Posterior vena cava (tissue), 2 donors: ENCODE measurements around the gene DLX5. TPM values are rescaled to one million over a fixed set of nuclear protein-coding genes. Genes with fewer than 3 reads are reported as not detected.

Source experiments
- DNase-seq: peaks from one replicate; pipeline ENCODE4 v3.0.0-alpha.2; 2020; ENCODE audit warnings: low spot score
- intact Hi-C, 2 donors: fragments of 100-400 bp; cut with DNase I; formaldehyde crosslinking; loops; one replicate each; pipeline versions ENCODE4 v1.14.1 to v1.14.2; 2022 to 2023
- total RNA-seq, 2 donors: library from RNA; stranded (reverse); fragmentation: NEBNext Ultra II Directional; extraction: Animal tissue kit (Norgen Biotek cat#: 25700); gene quantifications; one replicate each; pipeline ENCODE4 v1.2.1, GENCODE V29; 2021
- donor health status: DM: yes; HTN: yes; CAD: no.
- donor health status: DM: yes; HTN: yes; CAD: no.

The DLX5 gene
- total RNA-seq, 2 donors from 2014 or later = 4.8 to 4.9 TPM

DNA sequence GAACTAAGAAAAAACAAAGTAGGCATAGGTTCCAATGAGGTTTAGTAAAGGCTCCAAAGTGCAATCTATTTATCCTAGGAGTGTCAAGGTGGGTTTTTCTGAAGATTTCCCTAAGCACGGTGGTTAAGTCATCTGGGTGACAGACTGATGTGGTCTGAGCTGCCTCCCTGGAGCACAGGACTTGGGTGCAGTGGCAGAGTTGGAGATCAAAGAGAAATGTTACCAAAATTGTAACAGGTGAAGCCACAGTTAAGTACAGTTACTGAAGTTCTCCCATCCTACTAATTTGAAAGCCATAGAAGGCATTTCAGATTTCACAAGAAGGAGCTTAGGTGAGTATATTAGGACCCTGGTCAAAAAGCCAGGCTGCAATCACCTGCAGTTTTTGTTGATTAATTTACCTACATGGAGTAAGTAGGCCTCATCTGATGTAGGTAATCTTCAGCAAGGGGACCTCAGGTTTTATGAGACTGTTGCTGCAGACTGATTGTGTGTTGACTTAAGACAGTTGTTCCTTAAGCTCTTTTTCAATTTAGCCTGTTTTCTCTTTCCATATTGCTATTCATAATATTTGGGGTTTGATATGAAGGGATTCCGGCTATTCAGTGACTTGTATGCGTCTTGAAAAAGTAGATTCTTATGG is 16.2 kb downstream of the DLX5 start:
- intact Hi-C loops = no loop called here
- no peak for DNase-seq

DNA sequence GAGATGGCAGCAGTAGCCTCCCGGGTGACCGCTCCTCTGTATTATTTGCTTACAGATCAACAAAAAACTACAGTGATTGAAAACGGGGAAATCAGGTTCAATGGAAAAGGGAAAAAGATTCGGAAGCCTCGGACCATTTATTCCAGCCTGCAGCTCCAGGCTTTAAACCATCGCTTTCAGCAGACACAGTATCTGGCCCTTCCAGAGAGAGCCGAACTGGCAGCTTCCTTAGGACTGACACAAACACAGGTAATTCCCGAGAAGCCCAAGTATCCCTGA is 17.1 kb downstream of the DLX5 start:
- intact Hi-C loops = no loop called here
- no peak for DNase-seq

DNA sequence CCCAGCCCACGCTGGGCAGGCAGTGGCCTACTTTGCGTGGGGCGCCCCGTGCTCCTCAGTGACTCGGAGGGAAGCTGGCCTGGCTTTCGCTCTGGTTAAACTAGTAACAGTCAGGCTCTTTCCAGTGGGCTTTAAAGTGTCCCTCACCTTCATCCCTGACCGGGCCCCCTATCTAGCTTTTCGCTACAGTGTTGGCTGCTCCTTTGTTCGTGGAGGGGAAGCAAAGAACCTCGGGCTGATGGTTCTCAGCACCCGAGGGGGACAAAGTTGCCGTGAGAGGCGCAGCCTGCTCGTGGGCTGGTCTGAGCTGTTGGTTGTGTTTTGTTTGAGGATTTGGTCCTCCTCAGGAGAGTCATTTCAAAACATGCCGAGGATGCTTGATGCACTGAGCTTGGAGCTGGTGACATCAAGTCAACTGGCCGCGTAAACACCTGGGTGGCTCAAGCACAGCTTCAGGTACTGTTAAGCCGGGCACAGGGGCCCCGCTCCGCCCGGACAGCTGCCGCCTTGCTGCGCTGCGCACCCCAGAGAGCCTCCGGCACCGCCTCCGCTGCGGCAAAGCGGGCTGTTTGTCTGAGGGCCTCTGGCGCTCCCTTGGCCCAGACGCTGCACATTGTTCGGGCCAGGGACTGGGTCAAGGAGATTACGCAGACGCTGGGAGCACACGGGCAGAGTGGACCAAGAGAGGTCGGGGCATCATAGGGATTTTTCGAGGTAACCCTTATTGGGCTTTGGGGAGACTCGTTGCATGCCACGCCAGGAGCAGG is 17.6 kb downstream of the DLX5 start:
- no peak for DNase-seq
- intact Hi-C loops = no loop called here

DNA sequence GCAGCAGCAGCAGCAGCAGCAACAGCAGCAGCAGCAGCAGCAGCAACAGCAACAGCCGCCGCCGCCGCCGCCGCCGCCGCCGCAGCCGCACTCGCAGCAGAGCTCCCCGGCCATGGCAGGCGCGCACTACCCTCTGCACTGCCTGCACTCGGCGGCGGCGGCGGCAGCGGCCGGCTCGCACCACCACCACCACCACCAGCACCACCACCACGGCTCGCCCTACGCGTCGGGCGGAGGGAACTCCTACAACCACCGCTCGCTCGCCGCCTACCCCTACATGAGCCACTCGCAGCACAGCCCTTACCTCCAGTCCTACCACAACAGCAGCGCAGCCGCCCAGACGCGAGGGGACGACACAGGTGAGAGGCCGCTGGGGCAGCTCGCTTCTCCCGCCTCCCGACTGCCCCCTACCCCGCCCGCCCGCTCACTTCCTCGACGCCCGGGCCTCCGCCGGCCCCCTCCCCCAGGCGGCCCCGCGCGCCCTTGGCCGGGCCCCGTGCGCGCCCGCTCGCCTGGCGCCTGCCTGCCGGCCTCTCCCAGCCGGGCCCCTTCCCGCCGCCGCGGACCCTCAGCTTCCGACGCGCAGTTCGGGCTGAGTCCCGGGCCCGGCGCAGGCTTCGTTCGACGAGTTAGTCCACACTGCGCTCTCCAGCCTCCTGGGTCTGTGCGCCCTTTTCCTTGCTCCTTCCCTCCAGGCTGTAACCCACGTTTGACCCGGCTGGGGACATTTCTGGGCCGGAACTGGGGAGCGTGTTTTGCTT is 18.4 kb downstream of the DLX5 start:
- no peak for DNase-seq
- intact Hi-C loops = no loop called here

DNA sequence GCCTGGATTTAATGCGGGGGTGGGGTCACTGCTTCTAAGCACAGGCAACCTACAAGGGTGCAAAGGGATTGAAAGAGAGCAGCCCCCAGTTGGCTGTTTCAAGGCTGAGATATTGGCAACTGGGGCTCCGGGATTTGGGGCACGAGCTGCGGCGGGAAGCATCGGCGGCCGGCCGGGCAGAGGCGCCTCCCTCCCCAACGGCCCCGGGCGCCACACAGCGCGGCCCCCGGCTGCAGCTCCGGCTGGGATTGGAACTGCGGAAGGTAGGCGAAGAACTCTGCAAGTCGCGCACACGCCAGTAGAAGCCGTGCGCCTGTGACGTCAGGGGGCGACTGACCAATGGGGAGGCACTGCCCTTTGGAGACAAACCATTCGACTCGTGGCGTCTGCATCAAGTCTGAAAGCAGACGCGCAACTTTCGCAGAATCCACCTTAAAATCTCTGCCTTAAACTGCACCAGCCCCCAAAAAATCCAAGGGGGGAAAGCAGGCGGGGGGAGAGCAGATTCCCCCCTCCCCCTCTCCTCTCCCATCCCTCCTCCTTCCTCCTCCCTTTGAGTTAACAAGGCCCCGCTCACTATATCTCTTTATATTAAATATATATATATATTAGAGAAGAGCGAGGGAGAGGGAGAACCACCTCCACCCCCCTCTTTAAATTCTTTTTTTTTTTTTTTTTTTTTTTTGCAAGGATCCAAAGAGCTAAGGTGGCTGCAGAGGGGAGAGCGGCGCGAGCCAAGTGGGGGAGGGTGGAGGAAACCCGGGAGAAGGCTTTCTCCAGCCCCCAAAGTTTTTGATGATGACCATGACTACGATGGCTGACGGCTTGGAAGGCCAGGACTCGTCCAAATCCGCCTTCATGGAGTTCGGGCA is 19.2 kb downstream of the DLX5 start, which contains the start of gene DLX6:
Gene DLX6 (plus strand): TSS at position 371 of the 872 bp plus-strand sequence. CDS start 425 bp downstream, at position 796.
- intact Hi-C loops = no loop called here

DNA sequence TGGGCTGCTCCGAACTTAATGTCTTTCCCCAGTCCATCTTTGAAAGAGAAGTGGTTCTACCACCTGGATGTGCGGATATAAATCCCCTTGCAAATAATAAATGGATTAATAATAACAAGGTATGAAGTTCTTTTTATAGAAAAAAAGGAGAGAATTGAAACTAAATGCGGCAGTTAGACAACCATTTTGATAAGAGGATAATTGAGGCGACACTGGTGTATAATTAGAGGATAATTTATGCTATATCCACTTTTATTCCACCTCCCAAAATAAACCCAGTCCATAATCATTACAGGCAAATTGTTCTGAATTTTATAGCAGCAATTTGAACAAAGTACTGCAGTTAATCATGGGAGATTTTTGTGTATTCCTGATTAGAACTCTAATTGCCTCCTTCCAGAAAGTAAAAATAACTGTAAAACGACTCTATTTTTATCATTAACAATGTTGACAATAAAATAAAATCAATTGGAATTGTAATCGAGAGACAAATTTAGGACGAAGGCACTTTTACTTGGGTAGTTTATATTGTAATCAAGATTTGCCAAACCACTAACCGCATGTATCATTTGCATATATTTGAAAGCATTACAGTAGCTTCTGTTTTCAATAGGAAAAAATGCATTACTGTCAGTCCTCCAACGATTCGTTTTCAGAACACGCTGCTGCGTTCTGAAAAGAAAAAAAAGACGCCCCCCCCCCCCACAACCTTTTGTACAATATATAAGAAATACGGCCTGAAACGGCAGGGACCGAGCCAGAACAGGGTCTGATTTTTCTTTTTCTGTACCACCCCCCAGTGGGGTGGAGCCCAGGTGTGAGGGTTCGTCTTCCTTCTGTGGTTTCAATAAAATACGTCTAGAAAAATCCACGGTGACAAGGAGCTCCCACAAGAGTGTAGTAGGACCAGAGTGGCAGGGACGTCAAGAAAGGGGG is 20.1 kb downstream of the DLX5 start:
- no peak for DNase-seq
- intact Hi-C loops = no loop called here

More for the DNA sequence above, 19.2 kb downstream of the DLX5 start, which contains the start of gene DLX6:
- peak; percentile 93 for DNase-seq

DNA sequence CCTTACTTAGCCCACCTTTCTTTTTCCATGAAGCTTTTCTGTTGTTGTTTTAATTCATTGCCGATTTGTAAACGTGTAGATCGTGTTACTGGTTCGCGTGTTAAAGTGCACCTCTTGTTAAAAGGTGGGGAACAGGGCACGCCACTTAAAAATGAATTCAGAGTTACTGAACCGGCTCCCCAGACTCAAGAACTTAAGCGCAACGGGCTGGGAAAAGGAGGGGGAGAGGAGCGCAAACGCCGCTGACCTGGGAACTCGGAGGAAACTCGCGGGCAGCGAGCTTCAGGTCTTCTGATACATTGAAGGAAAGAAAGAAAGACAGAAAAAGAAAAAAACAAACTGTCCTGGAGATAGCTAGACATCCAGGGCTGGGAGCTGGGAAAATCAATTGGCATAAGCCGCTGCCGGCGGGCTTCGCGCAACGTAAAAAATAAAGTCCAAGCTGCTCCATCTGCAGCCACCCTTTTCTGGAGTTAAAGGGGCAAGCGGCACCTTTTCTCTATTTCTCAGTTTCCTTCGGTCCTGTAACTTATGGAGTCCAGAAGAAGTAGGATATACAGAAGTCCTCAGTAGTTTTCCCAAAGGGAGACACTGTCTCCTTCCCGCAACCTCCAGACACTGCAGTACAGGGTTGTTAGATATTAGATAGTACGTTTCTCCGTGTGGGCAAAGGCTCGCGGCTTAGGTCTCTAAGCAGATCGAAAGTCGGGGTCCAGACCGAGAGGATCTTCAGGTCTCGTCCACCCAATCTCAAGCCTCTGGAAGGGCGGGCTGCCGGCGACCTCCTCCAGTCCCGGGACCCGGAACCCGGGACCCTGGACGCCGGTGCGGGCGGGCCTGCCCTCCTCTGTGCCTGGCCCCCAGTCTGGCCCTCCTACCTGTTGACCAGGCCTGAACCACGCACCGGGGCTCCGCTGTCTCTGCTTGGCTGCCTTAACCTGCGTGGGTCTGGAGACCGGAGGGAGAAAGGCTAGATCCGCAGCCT is 21.1 kb downstream of the DLX5 start:
- DNase-seq = no peak
- intact Hi-C loops = no loop called here

DNA sequence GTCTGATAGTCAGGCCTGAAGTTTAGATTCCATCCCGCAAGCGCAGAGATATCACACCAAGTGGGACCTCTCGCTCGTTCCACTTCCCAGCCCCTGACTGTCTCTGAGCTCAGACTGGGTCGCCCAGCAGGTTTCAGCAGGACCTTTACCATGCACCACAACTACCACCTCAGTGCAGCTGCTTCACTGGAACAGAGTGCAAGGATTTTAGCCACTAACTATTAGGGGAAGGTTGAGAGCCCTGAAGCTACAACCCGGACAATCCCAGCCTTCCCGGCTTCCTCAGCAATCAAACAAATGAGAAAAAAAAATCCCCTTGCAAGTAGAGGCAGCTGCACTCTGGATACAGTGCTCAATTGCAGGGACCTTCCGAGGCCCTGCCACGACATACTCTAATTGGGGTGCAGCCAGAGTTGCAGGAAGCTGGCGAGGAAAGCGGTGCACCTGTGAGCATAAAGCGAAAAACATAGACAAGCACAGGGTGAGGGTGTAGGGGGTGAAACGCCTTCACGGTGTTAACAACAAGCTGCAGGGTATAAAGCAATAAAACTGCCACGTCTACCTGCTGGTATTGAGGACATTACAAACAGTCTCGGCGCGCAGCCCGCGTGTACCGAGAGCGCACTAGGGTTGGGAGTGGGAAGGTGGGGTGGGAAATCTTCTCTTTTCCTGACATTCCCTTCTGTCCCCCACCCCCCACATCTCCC is 21.9 kb downstream of the DLX5 start:
- intact Hi-C loops = no loop called here
- DNase-seq = no peak

DNA sequence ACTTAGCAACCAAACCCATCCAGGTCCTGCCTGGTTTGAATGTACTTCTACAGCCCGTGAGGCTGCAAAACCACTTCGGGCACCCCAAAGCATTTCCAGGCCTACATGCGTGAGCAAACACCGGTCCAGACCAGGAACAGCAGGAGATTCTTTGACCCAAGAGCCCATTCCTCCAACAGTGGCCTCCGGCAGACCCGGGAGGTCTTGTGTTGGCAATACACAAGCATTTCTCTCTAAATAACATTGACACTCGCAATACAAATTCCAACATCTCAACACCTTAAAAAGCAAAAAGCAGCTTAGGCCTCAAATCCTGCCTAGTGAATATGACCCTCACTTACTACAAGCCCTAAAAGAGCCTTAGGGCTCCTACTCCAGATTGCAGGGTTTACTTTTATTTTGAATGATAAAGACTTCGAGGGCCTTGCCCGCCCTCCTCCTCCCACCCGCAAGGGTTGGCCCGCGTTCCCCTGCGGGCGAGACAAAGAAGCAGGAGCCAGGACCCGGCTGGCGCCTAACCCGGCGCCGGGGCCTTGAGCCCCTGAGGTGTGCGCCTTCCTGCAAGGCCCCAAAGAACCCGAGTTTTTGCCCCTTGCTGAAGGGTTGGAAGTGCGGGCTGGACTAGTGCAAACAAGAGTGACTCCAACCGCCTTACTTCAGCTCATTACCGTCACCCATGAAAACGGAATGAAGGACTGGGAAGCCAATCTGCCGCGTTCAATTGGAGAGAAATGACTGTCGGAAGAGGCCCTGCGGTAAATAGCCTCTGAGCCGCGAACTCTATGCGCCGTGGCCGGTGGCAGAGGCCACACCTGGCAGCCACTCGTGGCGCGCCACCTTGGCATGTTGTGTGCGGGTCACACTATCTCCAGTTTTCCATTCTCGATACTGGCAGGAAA is 22.7 kb downstream of the DLX5 start:
- DNase-seq = no peak
- intact Hi-C loops = no loop called here

DNA sequence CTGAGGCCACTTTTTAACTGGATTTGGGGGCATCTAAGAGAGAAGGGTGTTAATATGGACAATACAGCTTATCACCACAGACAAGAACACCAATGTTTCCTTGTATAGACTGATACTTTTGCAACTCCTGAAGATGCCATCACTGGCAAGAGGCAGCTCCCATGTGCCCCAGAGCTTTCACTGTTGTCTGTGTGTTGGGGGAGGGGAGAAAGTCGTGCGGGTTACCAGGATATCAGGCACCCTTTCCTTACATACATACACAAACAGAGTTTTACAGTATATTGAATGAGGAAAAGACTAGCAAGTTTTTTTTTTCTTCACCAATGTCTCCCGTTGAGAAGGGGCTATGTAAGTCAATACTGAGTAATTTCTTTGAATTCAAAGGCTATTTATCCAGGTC is 23.4 kb downstream of the DLX5 start:
- DNase-seq = no peak
- intact Hi-C loops = no loop called here

DNA sequence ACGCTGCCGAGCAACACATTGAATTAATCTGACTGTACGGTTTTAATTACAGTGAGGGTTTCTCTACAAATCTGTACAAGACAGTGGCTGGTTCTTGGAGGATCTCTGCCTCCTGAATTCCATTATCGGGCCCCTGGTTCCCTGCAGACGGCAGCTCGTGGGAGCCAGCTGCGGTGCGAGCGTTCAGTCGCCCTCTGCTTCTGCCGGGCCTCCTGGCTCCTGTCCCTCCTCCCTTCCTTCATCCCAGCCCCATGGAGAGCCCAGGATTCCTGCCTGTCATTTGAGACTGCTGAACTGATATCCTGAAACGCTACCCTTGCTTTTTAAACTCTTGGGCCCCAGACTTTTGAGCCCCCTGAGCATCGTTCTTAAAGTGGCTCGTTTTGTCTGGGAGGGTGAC is 25.9 kb downstream of the DLX5 start:
- DNase-seq = no peak
- intact Hi-C loops = no loop called here

DNA sequence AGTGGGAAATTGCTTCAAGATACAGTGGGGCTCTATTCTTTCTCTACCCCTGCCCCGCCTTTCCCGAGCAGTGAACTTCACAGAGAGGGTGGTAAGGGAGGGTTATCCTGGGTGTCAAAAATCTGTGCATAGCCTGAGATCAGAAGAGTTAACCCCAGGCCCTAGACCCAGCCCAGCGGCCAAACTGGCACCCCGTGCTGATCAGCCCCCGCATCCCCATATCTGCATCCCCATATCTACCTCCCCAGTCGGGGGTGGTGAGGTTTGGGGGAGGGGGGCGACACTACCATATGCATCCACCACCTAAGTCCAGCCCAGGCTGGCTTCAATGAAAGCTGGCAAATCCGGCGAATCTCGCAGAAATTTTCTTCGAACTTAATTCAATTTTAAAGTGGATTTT is 26.3 kb downstream of the DLX5 start:
- DNase-seq = no peak
- intact Hi-C loops = no loop called here

DNA sequence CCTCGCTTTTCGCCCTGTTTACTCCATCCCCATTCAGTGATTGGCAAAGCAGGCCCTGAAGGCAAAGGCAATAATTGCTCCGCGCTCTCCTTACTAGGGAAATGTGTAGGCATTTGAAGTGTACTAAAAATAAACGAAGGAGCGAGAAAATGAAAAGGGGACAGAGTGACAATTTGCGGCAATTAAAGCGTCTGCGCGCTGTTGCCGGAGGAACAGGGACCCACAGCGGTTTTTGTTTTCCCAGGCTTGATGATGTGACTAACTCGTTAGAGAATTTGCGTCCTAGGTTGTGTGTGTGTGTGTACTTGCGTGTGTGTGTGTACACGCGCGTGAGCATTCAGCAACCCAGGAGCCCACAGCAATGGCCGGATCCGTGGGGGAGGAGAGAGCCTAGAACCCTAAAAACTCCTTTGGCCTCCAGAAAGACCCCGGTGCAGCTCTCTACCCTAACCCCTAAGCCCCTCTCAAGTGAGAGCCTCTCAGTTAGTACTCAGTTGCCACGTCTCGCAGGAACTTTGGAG is 27.1 kb downstream of the DLX5 start:
- intact Hi-C loops = no loop called here
- no peak for DNase-seq

DNA sequence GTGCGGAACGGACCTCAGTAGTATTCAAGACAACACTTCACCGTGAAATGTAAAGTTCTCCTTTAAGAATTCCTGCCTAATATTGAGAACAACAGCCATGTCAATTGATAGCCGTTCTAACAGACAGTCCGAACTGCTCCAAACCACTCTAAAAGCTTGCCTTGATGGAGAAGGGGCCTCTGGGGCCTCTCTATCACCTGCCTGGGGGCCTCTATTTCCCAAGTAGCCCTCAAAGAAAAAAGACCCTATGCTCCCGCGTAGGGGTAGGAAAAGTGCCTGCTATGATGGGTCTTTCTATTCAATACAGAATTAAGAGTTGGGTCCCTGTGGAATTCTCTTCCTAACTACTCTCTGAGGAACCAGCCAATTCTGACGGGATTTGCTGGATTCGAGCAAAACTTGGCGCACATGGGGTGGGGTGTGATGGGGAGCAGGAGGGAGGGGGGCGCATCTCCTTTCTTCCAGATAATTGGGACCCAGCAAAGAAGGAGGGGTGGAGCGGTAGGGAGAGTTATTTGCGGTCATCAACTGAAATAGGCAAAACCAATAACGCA is 27.6 kb downstream of the DLX5 start:
- DNase-seq = no peak
- intact Hi-C loops = no loop called here
